Urinary bladder (tissue), 4 donors: Measurements from ENCODE around the gene GMDS. TPM values are rescaled to one million over a fixed set of nuclear protein-coding genes. Genes with fewer than 3 reads are reported as not detected.

Experiments used
- DNase-seq: peaks from one replicate; pipeline ENCODE4 v3.0.0-alpha.2; 2015; ENCODE audit errors: extremely low spot score
- H3K27ac ChIP-seq: one replicate; pipeline ENCODE4 v1.5.1; 2013; ENCODE audit warnings: low read depth, mild to moderate bottlenecking, moderate library complexity
- H3K36me3 ChIP-seq: one replicate; pipeline ENCODE4 v1.6.1; 2013; ENCODE audit warnings: mild to moderate bottlenecking, moderate library complexity; ENCODE audit not compliant: insufficient read depth
- H3K4me1 ChIP-seq: one replicate; pipeline ENCODE4 v1.6.1; 2013; ENCODE audit warnings: mild to moderate bottlenecking, moderate library complexity; ENCODE audit not compliant: insufficient read depth
- H3K4me3 ChIP-seq: one replicate; pipeline ENCODE4 v1.5.1; 2013; ENCODE audit warnings: low read depth, low read length
- WGBS: extraction: QIAGEN DNeasy Blood & Tissue Kit; methylation state at CpG from one replicate; pipeline ENCODE4 v1.1.7; 2013; 5-methylcytosine and 5-hydroxymethylcytosine counted together
- polyA plus RNA-seq: library from polyadenylated mRNA; stranded (reverse); fragments of 200-250 nt; gene quantifications from one replicate; pipeline ENCODE4 v1.2.3, GENCODE V29; 2013
- total RNA-seq: library from RNA; depleted of rRNA; stranded (reverse); fragments of >200 nt; gene quantifications from one replicate; pipeline ENCODE4 v1.2.3, GENCODE V29; 2014
- donor health status: healthy with polysubstance abuse.
- donor health status: healthy.

The GMDS gene
- total and polyA plus RNA-seq, 2 donors, result 7.5 to 10.7 TPM

DNA sequence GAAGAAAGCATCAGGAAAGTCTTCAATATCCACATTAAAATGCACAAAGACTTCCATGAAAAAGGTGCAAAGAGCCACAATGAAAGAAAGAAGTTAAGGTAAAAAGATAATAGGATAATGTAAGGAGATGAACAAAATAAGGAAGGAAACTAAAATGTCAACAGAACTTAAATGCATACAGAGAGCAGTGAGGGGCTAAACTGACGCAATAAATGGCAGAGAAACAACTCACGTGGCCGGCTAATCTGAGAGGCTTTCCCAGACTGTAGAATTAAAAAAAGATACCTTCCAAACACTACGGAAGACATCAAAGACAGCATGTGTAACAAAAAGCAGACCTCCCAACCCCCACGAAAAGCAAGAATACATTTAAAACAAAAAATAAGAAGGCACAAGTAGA, 73.7 kb downstream of the GMDS start:
- 65% methylated on average over 5 of the region's 5 CpGs for WGBS
- Histone ChIP-seq H3K27ac (no peak overlapping the region), H3K4me3 (no peak overlapping the region), H3K36me3 (no peaks in the 10 kb centered on the region), H3K4me1 (no peaks in the 10 kb centered on the region)
- no peak for DNase-seq

DNA sequence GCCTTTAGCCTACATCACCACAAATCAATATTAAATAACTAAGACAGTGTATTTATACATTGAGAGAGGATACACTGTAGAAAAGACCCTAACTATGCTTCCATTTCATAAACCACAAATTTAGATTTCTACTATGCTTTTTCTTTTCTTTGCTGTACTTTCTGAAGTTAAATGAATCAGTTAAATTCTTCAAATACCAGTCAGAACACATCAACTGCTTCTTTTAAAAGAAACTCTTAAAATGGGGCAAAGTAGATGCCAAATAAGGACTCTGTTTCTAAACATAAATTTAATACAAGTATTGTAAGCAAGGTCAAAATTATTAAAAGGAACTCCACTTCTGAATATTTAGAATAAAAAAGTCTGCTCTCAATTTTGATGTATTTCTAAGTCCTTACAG, 76.9 kb downstream of the GMDS start:
- H3K4me3 ChIP-seq, result no peak overlapping the region
- no peaks in the 10 kb centered on the region for H3K36me3 ChIP-seq
- no peak overlapping the region for H3K27ac ChIP-seq
- H3K4me1 ChIP-seq, result no peaks in the 10 kb centered on the region
- DNase-seq, result no peak

DNA sequence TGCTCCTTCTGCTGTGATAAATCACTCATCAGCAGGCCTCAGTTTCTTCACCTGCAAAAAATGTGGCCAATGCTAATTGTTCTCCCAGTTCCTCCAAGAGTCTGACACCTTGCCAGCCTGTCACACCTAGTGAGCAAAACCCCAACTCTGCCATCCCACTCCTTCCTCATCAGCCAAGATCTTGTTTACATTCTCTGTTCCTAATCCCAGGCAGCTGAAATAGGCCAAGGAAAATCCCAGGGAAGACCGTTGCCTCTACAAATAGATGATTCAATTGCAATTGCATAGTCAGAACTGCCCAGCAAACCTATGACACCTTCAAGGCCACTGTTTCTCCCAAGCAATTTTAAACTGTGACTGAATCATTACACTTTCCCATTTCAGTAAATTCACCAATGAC, 78.7 kb downstream of the GMDS start:
- no peak for DNase-seq
- H3K4me1 ChIP-seq, result peaks cover 1% of the 10 kb centered on the region

DNA sequence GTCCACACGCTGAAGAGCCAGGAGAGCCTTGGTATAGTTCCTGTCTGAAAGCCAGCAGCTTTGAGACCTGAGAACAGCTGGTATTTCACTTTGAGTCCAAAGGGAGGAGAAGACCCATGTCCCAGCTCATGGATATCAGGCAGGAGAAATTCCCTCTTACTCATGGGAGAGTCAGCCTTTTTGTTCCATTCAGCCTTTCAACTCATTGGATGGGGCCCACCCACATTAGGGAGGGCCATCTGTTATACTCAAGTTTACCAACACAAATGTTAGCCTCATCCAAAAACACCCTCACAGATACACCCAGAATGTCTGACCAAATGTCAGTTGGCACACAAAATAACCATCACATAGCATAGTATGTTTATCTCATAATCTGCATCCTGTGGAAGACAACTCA, 80.1 kb downstream of the GMDS start:
- H3K36me3 ChIP-seq, result no peaks in the 10 kb centered on the region
- H3K4me1 ChIP-seq, result peaks cover 1% of the 10 kb centered on the region
- 97% methylated on average over 1 of the region's 1 CpG for WGBS
- no peak for DNase-seq
- H3K27ac ChIP-seq, result no peak overlapping the region
- H3K4me3 ChIP-seq, result no peak overlapping the region

More for the DNA sequence above, 78.7 kb downstream of the GMDS start:
- Histone ChIP-seq H3K27ac (no peak overlapping the region), H3K36me3 (no peaks in the 10 kb centered on the region), H3K4me3 (no peak overlapping the region)
- WGBS, result 23% methylated on average over 1 of the region's 1 CpG

DNA sequence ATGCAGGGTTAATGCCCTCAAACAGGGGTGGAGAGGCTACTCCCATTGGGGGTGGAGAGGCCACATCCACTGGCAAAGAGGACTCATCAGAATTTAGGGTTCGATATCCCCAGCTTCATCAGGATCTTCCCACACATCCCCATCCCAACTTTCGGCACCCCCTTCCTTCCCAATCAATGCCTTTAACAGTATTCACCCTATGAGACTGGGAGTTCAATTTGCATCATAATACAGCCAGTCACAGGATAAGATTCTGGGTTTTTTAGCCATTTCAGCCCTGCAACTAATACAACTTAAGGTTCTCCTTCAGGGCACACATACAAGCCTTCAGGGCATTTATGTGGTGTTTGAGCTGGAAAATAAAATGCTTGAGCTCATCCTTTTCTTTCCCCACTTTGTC, 80.9 kb downstream of the GMDS start:
- Histone ChIP-seq H3K4me1 (peaks cover 1% of the 10 kb centered on the region), H3K27ac (no peak overlapping the region), H3K4me3 (no peak overlapping the region), H3K36me3 (no peaks in the 10 kb centered on the region)
- 100% methylated on average over 2 of the region's 2 CpGs for WGBS
- DNase-seq, result no peak

DNA sequence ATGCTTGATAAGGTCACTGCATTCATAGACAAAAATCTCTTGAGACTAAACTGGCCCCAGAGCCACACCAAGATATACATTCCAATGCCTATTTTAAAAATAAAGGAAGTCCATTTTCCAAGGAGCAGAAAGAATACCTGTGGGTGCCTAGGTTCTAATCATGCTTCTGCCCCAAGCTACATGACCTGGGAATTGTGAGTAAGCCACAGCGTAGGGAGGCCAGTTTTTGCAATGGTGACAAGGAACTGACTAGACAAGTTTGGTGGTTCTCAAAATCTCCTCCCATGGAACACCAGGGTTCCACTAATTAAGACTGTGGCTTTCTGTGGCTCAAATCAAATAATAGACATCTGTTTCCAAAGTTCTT, 83.3 kb downstream of the GMDS start:
- H3K4me1 ChIP-seq, result peaks cover 1% of the 10 kb centered on the region
- H3K4me3 ChIP-seq, result no peak overlapping the region
- H3K27ac ChIP-seq, result no peak overlapping the region
- DNase-seq, result no peak
- 85% methylated on average over 1 of the region's 1 CpG for WGBS
- H3K36me3 ChIP-seq, result no peaks in the 10 kb centered on the region

DNA sequence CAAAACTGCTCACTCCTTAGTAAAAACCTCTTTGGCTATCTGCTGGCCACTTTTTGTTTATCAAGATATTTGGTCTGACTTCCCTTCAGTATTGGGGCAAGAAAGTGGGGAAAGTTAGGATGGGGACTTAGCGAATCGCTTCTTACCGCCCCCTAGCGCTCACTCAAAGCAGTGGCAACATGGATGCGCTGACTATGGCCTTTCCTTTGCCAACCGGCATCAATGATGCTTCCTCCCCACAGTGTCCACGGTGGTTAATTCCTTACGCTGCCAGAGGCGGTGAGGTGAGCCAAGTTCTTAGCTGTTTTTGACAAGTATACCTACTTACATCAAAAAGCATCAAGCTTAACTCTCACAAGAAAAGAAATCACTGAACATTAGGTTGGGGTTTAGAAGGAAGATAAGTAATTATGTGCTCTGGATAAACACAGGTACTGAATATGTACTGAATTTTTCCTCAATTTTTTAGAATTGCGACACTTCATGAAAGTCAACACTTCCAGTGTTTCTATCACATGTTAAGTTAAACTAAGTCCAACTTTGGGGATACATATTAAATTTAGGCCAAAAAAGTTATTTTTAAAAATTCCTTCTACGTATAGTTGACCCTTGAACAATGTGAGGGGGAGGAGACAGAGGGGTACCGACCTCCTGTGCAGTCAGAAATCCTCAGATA, 86.7 kb downstream of the GMDS start:
- Histone ChIP-seq H3K36me3 (no peaks in the 10 kb centered on the region), H3K27ac (no peak overlapping the region), H3K4me1 (peaks cover 1% of the 10 kb centered on the region), H3K4me3 (no peak overlapping the region)
- WGBS, result 50% methylated on average over 12 of the region's 12 CpGs
- DNase-seq, result no peak

DNA sequence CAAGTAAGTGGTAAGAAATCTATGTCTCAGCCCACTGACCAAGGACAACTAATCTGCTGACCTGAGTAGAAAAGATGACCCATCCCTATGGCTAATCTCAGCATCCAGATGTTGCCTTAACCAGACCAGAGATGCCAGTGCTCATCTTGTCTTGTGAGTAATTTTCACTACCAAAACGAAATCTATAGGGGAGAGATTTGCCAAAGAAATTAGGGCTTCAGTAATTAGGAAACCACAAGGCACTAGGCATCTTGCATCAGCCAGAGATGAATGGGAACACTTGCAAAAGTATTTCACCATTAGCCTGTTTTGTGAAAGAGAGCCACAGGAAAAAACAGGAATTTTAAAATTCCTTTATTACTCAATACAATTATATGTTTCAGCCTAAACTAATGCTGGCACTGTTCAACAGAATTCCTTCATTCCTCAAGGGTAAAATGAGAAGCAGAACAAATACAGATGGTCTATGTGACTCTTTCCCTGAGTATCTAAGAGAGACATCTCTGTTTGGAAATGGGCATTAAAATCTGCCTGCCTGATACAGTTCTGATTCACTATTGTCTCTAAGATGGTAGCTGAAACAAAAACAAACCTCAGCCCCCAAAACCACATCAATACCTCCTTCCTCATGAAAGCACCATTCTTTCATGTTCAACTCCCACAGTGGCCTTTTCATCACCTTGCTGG, 87.8 kb downstream of the GMDS start:
- no peaks in the 10 kb centered on the region for H3K36me3 ChIP-seq
- DNase-seq, result no peak
- WGBS, result 58% methylated on average over 1 of the region's 1 CpG
- H3K27ac ChIP-seq, result no peak overlapping the region
- no peak overlapping the region for H3K4me3 ChIP-seq
- no peaks in the 10 kb centered on the region for H3K4me1 ChIP-seq

DNA sequence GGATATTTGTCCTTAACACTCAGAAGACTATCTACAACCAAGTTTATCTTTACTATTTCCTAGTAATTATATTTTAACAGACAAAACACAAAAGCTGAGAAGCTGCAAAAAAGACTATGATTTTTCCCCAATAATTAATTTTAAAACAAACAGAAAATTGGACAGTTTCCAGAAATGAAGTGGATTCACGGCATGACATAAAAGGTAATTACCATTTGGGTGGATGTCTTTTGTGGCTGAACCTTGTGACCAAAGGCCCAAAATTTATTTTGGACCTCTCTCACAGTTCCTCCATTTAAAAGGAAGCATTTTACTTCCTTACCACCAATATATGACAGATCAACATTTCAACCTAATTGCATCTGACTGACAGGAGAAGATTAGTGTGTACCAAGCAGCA, 90.2 kb downstream of the GMDS start:
- Histone ChIP-seq H3K36me3 (no peaks in the 10 kb centered on the region), H3K27ac (no peak overlapping the region), H3K4me3 (no peak overlapping the region), H3K4me1 (no peaks in the 10 kb centered on the region)
- WGBS, result 83% methylated on average over 1 of the region's 1 CpG
- DNase-seq, result no peak

DNA sequence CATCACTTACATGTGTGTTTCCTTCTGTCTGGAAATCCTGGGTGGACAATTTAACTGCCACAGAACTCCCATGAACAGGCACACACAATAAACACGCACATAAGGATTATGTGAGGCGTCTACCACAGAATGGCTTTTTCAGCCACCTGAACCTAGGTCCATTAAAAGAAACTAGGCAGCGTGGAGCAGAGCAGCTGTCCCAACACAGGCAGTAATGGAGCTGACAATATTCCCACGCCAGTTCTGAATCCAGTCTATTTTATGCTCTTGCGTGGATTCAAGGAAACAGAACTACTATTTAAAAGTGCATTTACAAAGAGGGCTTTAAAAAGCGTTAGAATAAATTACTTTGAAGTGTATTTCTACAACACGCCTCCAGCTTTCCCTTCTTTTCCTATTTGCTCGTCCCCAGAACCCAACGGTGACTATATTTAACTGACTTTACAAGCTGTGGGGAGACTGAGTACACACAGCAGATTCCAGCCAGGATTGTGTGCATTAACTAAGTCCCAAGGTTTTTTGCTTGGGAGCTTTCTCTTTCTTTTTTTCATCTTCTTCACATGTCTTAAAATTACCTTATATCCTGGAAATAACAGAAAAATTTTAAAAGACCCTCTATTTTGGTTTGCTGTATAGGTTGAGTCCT, 95.9 kb downstream of the GMDS start:
- no peaks in the 10 kb centered on the region for H3K36me3 ChIP-seq
- no peak overlapping the region for H3K4me3 ChIP-seq
- DNase-seq, result no peak
- H3K27ac ChIP-seq, result no peak overlapping the region
- 54% methylated on average over 9 of the region's 9 CpGs for WGBS
- H3K4me1 ChIP-seq, result no peaks in the 10 kb centered on the region

DNA sequence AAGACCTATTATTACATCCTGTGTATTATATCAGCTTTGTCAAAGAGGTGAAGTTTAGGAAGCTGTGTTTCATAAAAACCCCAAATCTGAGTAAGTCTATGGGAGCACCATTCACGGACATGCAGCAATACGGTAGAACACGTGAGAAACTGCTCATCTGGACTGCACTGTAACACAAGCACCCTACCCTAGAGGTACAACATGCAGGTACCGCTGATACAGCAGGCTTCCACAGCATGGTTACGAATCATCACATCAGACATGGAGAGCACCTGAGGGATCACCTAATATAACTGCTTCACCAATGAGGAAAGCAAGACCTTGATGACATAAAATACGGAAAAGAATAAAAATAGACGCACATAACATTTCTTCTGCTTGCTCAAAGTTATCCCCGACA, 96.7 kb downstream of the GMDS start:
- H3K36me3 ChIP-seq, result no peaks in the 10 kb centered on the region
- no peak overlapping the region for H3K27ac ChIP-seq
- DNase-seq, result no peak
- no peaks in the 10 kb centered on the region for H3K4me1 ChIP-seq
- no peak overlapping the region for H3K4me3 ChIP-seq
- 91% methylated on average over 8 of the region's 8 CpGs for WGBS

DNA sequence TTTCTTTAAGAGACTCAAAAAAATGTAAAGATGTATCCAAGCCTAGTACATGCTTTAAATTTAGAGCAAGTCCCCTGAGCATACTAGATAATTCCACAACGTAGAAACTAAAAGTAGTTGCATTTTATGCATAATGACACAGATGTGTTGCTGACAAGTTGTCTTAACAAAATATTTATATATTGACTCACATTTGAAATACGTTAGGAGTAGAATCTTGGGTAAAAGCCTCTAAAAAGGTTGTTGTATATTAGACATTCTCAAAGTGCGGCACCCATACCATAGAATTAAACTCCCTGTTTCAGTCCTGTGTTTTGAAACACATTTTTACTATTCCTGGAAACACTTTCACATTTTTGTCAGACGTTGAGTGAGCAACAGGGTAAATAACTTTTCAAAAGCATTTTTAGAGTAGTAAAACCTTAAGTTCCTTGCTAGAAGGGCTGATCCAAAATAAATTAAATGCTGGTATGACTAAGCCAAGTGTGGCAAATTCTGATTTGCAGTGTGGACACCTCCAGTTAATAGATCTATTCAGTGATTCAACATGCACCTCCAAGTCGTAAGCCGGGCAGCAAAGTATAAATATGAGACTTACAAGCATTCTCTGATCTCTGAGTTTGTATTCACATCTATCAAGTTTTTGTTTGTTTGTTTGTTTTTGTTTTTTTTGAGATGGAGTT, 97.5 kb downstream of the GMDS start:
- no peak for DNase-seq
- no peaks in the 10 kb centered on the region for H3K4me1 ChIP-seq
- no peak overlapping the region for H3K27ac ChIP-seq
- no peaks in the 10 kb centered on the region for H3K36me3 ChIP-seq
- H3K4me3 ChIP-seq, result no peak overlapping the region
- WGBS, result 65% methylated on average over 6 of the region's 6 CpGs

DNA sequence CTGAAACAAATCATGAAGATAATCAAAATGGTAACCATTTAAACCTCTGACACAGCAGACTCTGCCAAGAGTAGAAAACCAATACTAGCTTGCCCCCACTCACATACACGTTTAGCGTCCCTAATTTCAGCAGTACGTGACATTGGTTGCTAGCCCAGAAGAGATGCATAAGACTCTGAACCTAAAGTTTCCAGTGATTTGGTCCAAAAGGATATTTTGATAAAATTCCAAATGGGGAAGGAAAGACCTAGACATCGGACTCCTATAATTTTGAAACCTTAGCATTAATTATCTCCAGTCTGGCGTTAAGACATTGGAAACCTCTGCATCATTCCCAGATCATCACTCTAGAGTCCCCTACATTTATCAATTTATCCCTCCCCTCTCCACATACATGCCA, 98.1 kb downstream of the GMDS start:
- Histone ChIP-seq H3K4me1 (no peaks in the 10 kb centered on the region), H3K36me3 (no peaks in the 10 kb centered on the region), H3K4me3 (no peak overlapping the region), H3K27ac (no peak overlapping the region)
- no peak for DNase-seq
- 88% methylated on average over 5 of the region's 5 CpGs for WGBS

DNA sequence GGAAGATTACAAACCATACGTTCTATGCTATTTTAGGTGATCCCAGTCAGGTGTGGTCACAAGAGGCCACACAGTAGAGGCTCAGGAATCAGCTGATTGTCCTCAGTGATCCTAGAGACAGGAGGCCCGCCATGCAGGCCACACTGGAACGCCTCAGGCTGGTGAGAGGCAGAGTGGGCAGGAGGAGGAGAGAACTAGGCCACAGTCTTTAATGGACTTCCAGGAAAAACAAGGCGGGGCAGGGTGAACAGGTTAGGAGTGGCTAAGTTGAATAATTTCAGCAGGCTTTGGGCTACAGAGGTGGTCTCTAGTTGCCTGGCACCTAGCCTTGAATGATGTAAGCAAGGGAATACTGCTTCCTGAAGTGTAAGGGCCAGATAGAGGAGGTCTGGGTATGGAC, 101.2 kb downstream of the GMDS start:
- Histone ChIP-seq H3K4me1 (no peaks in the 10 kb centered on the region), H3K36me3 (no peaks in the 10 kb centered on the region), H3K4me3 (no peak overlapping the region), H3K27ac (no peak overlapping the region)
- 93% methylated on average over 4 of the region's 4 CpGs for WGBS
- DNase-seq, result no peak
